Stimulated activated memory B cell treated with anti-CD40 and anti-IgM and Interleukin-4, amounts not matched to agents 10 μg/mL and 1 μg/mL and 100 μg/mL, for 72 hours (primary cell): ENCODE results near the gene KCNJ6.
"Not testable (repeated sequence)": the region's sequence is repeated elsewhere in the genome, so short reads cannot be mapped to it uniquely, and the experiment has no call there.

Experiments
- ATAC-seq: fragments of 150-1000 bp; cut with Tn5 transposase; 2 replicates; pipeline ENCODE4 v1.10.0; 2021
- H3K27ac Mint-ChIP-seq: one replicate; pipeline ENCODE4 v1.8.0; 2022; ENCODE audit warnings: mild to moderate bottlenecking, mixed read lengths
- H3K27me3 Mint-ChIP-seq: one replicate; pipeline ENCODE4 v1.8.0; 2022; ENCODE audit warnings: mixed read lengths
- H3K36me3 Mint-ChIP-seq: one replicate; pipeline ENCODE4 v1.8.0; 2022; ENCODE audit warnings: mixed read lengths
- H3K4me1 Mint-ChIP-seq: one replicate; pipeline ENCODE4 v1.8.0; 2022; ENCODE audit warnings: mixed read lengths
- H3K4me3 Mint-ChIP-seq: one replicate; pipeline ENCODE4 v1.8.0; 2022; ENCODE audit warnings: mild to moderate bottlenecking, moderate library complexity, mixed read lengths
- H3K9me3 Mint-ChIP-seq: one replicate; pipeline ENCODE4 v1.8.0; 2022; ENCODE audit warnings: mixed read lengths

KCNJ6 gene

DNA sequence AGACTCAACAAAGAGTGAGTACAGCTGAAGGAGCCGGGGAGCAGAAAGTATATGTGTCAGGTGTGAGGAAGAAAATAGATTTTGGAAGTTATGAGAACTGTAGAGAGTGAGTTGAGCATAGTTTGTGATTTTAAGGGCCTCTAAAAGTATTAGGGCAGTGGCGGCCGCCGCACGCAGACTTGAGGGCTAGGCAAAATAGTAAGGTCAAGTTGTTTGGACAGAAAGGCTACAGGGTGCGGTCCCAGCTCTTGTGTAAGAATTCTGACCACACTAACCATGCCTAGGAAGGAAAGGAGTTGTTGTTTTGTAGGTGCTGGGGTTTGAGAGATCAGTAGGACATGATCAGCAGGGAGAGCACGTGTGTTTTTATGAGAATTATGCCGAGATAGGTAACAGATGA, 327.6 kb downstream of the KCNJ6 start:
- H3K36me3 Mint-ChIP-seq, H3K4me3 Mint-ChIP-seq, H3K9me3 Mint-ChIP-seq, H3K27me3 Mint-ChIP-seq, H3K4me1 Mint-ChIP-seq, H3K27ac Mint-ChIP-seq, ATAC-seq: not testable (repeated sequence)

DNA sequence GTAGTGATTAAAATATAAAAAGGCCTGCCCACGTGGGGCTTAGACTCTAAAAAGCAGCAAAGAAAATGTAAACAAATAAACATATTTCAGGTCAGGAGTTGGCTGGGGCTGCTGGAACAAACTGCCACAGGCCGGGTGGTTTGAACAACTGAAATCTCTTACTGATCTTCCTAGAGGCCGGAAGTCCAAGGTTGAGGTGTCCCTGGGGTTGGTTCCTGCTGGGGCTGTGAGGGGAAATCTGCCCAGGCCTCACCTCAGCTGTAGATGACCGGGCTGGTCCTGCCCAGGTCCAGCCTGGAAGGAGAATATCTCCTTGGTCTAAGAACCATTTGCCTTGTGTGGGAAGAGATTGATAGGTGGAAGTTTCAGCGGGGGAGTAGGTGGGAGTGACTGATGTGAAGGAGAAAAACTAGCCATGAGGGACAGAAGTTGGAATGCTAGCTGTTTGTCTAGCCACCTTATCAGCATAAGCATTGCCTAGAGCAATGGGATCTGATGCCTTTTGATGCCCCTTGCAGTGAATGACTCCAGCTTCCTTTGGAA, 328.6 kb downstream of the KCNJ6 start:
- Mint-ChIP-seq H3K27me3 (peaks cover 8% of the 10 kb centered on the region), H3K4me1 (no peaks in the 10 kb centered on the region)
- no peak for ATAC-seq

DNA sequence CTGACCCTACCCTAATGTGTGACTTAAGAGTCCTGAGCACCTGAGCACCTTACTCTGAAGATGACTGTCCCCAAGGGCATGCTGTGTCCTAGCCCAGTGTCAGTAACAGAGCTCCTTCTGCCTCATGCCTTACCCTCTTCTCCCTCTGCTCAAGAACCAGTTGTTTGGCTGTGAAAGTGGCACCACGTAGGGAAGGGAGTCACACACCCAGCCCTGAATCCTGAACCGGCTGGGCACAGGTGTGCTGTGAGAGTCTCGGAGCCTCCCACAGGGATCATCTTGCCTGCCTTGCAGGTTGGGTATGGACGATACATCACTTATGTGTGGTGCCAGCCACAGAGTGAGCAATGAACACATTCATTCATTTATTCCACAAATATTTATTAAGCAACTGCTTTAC, 329.1 kb downstream of the KCNJ6 start:
- ATAC-seq = no peak
- Mint-ChIP-seq H3K9me3 (no peaks in the 10 kb centered on the region), H3K36me3 (no peaks in the 10 kb centered on the region), H3K27me3 (peaks cover 13% of the 10 kb centered on the region), H3K4me3 (no peak overlapping the region), H3K27ac (no peak overlapping the region), H3K4me1 (no peaks in the 10 kb centered on the region)

More for the DNA sequence above, 328.6 kb downstream of the KCNJ6 start:
- no peaks in the 10 kb centered on the region for H3K9me3 Mint-ChIP-seq
- H3K36me3 Mint-ChIP-seq = no peaks in the 10 kb centered on the region
- H3K27ac Mint-ChIP-seq = no peak overlapping the region
- H3K4me3 Mint-ChIP-seq = no peak overlapping the region

DNA sequence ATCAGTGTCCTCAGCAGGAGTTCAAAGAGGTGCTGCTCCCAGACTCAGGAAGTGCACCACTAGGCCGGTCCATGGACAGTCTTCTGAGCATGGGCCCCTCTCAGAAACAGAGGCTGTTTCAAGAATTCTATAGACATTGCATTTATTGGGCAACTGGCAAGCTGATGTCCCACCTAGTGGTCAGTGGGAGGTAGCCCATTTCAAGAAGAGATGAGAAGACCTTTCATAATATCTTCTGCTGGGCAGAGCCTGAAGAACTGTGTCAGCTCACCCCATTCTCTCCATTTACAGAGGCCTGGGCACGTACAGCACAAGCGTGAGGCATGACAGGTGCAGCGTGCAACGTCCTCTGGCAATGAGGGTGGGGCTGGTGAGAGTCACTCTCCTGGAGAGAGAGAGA, 333.7 kb downstream of the KCNJ6 start:
- Mint-ChIP-seq H3K9me3 (peaks cover 5% of the 10 kb centered on the region), H3K27me3 (peaks cover 16% of the 10 kb centered on the region), H3K27ac (no peak overlapping the region), H3K36me3 (peaks cover 7% of the 10 kb centered on the region), H3K4me1 (no peaks in the 10 kb centered on the region), H3K4me3 (no peak overlapping the region)
- ATAC-seq = no peak

DNA sequence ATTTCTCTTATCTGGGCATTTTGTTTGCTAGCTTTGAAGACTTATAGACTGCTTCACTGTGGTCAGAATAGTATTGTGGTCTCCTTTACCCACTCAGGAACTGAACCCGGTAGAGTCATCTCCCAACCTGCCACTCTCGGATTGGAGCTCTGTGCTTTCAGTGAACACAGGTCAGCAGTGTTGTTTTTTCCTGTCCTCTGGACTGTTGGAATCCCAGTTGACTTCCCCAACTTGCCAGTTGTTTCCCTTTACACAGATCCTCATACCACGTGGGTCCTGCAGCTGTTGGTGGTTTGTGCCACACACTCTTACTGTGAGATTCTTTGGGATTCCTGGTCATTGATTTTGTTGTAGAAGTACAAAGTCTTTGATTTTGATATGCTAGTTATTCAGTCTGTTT, 335.6 kb downstream of the KCNJ6 start:
- H3K9me3 Mint-ChIP-seq = peaks cover 5% of the 10 kb centered on the region
- no peaks in the 10 kb centered on the region for H3K4me1 Mint-ChIP-seq
- no peak overlapping the region for H3K4me3 Mint-ChIP-seq
- peaks cover 21% of the 10 kb centered on the region for H3K27me3 Mint-ChIP-seq
- no peak for ATAC-seq
- peaks cover 7% of the 10 kb centered on the region for H3K36me3 Mint-ChIP-seq
- H3K27ac Mint-ChIP-seq = no peak overlapping the region

DNA sequence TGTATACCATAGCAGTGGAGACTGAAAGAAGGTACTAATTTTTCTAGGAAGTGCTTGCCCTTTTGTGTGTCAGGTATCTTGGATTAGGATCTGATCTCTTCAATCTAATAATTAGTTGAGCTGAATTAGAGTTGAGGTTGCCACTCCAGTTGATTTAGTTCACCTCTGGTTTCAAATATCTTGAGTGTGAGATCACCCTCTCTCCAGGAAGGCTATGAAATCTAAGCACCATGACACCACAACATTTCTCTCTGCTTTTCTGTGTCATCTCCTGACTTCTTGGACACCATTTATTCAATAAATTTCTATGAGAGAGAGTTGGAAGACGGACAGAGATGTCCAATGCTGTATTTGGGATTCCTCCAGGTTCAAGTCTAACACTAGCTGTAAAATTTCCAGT, 336.9 kb downstream of the KCNJ6 start:
- peaks cover 34% of the 10 kb centered on the region for H3K27me3 Mint-ChIP-seq
- H3K4me1 Mint-ChIP-seq = no peaks in the 10 kb centered on the region
- H3K27ac Mint-ChIP-seq = no peak overlapping the region
- H3K36me3 Mint-ChIP-seq = peaks cover 7% of the 10 kb centered on the region
- no peak overlapping the region for H3K4me3 Mint-ChIP-seq
- H3K9me3 Mint-ChIP-seq = peaks cover 5% of the 10 kb centered on the region
- ATAC-seq = no peak

DNA sequence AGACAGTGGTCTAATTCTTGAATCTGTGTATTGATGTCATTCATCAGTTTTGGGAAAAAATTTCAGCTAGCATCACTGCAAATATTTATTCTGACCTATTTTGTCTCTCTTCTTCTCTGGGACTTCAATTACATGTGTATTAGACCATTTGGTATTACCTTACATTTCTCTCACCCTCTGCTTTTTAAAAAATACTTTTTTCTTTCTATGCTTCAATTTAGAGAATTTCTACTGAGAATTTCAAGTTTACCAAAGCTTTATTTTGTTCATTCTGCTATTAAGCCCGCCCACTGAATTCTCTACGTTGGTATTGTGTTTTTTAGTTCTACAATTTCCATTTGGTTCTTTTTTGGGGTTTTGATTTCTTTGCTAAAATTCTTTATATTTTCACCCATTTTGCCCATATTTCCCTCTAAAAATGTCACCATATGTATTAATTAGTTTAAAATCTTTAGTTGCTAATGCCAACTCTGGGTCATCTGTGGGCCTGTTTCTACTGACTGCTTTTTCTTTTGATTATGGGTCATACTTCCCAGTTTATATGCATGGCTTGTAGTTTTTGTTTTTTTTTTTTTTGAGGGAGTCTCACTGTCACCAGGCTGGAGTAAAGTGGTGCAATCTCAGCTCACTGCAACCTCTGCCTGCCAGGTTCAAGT, 337.7 kb downstream of the KCNJ6 start:
- H3K27me3 Mint-ChIP-seq = peaks cover 36% of the 10 kb centered on the region
- H3K27ac Mint-ChIP-seq = no peak overlapping the region
- H3K9me3 Mint-ChIP-seq = peaks cover 5% of the 10 kb centered on the region

DNA sequence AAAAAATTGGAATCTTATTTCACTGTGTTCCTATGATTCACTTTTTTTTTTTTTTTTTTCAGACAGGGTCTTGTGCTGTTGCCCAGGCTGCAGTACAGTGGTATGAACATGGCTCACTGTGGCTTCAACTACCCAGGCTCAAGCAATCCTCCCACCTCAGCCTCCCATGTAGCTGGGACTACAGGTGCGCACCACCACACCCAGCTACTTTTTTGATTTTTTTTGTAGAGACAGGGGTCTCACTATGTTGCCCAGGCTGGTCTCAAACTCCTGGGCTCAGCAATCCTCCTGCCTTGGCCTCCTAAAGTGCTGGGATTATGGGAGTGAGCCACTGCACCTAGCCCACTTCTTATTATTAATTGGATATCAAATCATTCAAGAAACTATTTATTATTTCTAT, 339.3 kb downstream of the KCNJ6 start:
- not testable (repeated sequence) for H3K36me3 Mint-ChIP-seq, H3K4me1 Mint-ChIP-seq, H3K27ac Mint-ChIP-seq, H3K4me3 Mint-ChIP-seq, H3K9me3 Mint-ChIP-seq, ATAC-seq
- peaks cover 21% of the 10 kb centered on the region for H3K27me3 Mint-ChIP-seq

More for the DNA sequence above, 337.7 kb downstream of the KCNJ6 start:
- no peak for ATAC-seq
- H3K4me3 Mint-ChIP-seq = no peak overlapping the region
- no peaks in the 10 kb centered on the region for H3K4me1 Mint-ChIP-seq
- H3K36me3 Mint-ChIP-seq = peaks cover 7% of the 10 kb centered on the region

DNA sequence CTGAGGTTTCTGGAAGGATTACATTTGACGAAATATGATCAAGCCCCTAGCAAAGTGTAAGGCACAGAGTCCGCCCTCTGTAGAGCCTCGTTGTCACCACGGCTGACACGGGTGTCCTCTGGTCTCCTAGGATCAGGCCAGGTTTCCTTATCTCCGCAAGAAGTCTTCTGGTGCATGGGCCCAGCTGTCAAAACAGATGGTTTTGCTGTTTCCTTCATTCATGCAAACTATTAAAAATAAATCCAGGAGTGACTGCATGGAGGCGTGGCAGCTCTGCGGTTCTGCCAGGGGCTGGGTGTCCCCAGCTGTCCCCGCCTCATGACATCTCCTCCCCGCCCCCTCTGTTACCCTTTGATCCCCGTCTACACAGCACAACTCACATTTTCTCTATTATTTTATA, 340.7 kb downstream of the KCNJ6 start:
- H3K36me3 Mint-ChIP-seq = peaks cover 7% of the 10 kb centered on the region
- H3K27ac Mint-ChIP-seq = no peak overlapping the region
- H3K9me3 Mint-ChIP-seq = peaks cover 5% of the 10 kb centered on the region
- H3K27me3 Mint-ChIP-seq = peaks cover 20% of the 10 kb centered on the region
- no peak for ATAC-seq
- H3K4me3 Mint-ChIP-seq = no peak overlapping the region
- no peaks in the 10 kb centered on the region for H3K4me1 Mint-ChIP-seq

DNA sequence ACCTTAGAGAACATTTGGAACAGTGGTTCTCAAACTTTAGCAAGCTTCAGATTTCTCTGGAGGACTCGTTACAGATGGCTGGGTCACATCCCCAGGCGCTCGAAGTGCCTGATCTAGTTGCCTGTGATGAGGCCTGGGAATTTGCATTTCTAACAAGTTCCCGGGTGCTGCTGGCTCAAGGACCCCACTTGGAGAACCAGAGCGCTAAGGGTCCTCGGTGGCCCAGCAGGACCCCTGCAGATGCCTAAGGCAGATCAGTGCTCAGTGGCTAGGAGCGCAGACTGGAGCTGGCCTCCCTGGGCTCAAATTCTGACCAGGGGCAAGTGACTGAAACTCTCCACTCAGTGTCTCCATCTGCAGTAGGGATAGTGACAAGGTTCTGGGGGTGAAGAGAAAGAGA, 341.5 kb downstream of the KCNJ6 start:
- H3K9me3 Mint-ChIP-seq = peaks cover 5% of the 10 kb centered on the region

DNA sequence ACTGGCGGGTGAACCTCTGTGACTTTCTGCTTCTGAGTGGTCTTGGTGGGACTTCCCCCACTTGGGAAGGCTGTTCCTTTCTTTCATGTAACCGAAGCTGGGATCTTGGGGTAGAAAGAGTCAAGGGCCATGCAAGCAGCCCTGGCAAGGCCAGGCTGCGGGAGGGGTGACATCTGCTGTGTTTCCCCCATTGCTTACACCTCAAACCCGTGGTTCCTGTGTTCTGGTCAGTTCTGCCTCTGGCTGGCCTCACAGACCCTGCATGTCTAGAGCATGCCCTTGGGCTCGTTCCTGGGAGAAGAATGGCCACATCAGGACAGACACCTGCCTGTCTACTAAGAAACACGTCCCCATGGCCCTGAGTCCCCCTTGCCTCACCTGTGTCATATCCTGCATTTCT, 341.9 kb downstream of the KCNJ6 start:
- H3K4me1 Mint-ChIP-seq = no peaks in the 10 kb centered on the region
- H3K27me3 Mint-ChIP-seq = peaks cover 20% of the 10 kb centered on the region
- ATAC-seq = no peak

More for the DNA sequence above, 341.5 kb downstream of the KCNJ6 start:
- Mint-ChIP-seq H3K27me3 (peaks cover 20% of the 10 kb centered on the region), H3K27ac (no peak overlapping the region), H3K36me3 (peaks cover 7% of the 10 kb centered on the region), H3K4me1 (no peaks in the 10 kb centered on the region), H3K4me3 (no peak overlapping the region)
- no peak for ATAC-seq

DNA sequence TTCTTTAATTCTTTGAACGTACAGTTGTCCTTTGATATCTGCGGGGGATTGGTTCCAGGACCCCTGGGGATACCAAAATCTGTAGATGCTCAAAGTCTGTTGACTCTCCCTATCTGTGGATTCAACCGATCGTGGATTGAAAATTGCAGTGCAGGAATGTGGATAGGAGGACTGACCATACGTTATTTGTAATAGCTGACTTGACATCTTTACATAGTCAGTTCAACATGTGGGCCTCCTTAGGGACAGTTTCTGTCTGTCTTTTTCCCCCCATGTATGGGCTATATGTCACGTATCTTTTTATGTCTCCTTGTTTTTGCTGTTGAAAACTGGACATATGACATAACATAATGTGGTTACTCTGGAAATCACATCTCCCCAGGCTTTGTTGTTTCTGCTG, 344.8 kb downstream of the KCNJ6 start:
- no peak for ATAC-seq
- Mint-ChIP-seq H3K27ac (no peak overlapping the region), H3K27me3 (peaks cover 20% of the 10 kb centered on the region), H3K36me3 (no peaks in the 10 kb centered on the region), H3K4me3 (no peak overlapping the region), H3K4me1 (no peaks in the 10 kb centered on the region), H3K9me3 (no peaks in the 10 kb centered on the region)

More for the DNA sequence above, 341.9 kb downstream of the KCNJ6 start:
- no peak overlapping the region for H3K4me3 Mint-ChIP-seq
- H3K9me3 Mint-ChIP-seq = peaks cover 5% of the 10 kb centered on the region
- no peak overlapping the region for H3K27ac Mint-ChIP-seq
- peaks cover 4% of the 10 kb centered on the region for H3K36me3 Mint-ChIP-seq

DNA sequence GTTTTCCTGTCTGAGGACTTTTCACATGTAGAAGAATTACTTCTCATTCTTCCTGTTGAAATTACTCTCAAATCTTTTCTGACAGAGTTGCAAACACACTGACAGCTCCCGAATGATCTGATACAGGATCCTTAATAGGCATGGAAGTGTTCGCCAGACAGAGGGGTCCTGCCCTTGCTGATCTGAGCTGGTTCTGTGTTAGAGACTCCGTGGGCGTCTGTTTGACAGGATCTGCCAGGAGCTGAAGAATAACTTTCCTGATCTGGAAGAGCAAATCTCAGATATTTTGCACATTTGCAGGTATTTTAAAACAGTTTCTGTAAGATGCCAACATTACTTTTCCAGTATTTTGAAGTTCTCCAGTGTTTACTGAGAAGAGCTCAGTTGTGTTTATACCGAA, 347.3 kb downstream of the KCNJ6 start:
- no peak for ATAC-seq
- Mint-ChIP-seq H3K4me1 (peaks cover 16% of the 10 kb centered on the region), H3K9me3 (no peaks in the 10 kb centered on the region), H3K4me3 (no peak overlapping the region), H3K36me3 (no peaks in the 10 kb centered on the region), H3K27ac (no peak overlapping the region), H3K27me3 (no peaks in the 10 kb centered on the region)

DNA sequence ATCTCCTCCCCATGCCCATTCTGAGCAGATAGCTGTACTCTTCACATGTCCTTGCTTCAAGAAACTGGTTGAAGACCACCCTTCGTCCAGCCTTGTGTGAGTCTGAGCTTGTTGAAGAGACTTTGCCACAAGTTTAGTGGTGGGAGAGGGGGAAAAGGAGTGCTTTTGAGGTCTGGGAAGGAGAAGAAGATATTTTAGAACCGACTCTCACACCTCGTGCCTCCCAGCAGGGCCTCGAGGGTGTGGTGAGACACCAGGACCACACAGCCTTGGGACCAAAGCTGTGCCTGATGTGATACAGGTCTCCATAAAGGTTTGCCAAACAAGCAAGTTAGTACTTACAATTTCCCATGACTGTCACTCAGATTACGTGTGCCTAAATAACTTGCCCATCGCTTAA, 347.8 kb downstream of the KCNJ6 start:
- Mint-ChIP-seq H3K27me3 (no peaks in the 10 kb centered on the region), H3K4me3 (no peak overlapping the region), H3K27ac (no peak overlapping the region), H3K36me3 (no peaks in the 10 kb centered on the region), H3K4me1 (peaks cover 16% of the 10 kb centered on the region), H3K9me3 (no peaks in the 10 kb centered on the region)
- no peak for ATAC-seq

DNA sequence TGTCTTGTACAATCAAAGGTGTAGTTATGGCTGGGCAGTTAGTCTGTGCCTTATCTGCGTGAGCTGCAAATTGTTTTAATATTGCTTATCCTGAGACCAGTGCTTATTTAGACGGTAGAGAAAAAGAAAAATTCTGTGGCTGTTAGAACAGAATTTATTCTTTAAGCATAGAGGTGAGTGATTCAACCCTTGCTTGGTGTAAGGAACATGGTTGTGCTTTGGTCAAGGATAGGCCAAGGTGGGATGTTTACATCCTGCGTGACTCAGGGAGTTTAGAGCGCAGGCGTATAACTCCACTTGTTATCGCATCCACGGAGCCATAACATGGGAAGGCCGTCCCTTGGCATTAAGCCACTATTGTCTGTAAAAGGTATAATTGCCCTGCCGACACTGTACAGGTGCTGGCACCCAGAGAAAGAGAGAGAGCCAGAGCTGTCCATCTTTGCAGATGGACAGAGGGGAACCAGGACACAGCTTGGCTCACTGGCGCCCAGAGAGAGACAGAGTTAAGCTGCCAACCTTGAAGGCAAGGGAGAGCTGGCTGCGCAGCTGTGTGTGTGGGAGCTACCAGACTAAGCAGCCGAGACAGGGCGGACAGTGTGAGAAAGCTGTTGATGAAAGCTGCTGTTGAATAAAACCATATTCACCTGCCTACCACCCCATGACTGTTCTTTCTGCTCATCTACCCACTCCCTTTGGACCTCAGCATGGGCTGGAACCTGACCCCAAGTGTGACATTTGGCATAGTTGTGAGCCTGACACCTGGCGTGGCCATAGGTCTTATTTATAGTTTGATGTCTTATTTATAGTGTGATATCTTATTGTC, 349.3 kb downstream of the KCNJ6 start:
- Mint-ChIP-seq H3K36me3 (no peaks in the 10 kb centered on the region), H3K27ac (no peak overlapping the region), H3K4me1 (peaks cover 16% of the 10 kb centered on the region), H3K4me3 (no peak overlapping the region), H3K27me3 (no peaks in the 10 kb centered on the region), H3K9me3 (no peaks in the 10 kb centered on the region)
- no peak for ATAC-seq
